ENCODE measurements around the gene MAN1A2. TPM values are rescaled to one million over a fixed set of nuclear protein-coding genes. Genes with fewer than 3 reads are reported as not detected.
"Not testable (repeated sequence)": the region's sequence is repeated elsewhere in the genome, so short reads cannot be mapped to it uniquely, and the experiment has no call there.

The MAN1A2 gene
- total and polyA plus RNA-seq, 5 donors from 2014 or later, result 27.2 to 113 (median 43.8) TPM

DNA sequence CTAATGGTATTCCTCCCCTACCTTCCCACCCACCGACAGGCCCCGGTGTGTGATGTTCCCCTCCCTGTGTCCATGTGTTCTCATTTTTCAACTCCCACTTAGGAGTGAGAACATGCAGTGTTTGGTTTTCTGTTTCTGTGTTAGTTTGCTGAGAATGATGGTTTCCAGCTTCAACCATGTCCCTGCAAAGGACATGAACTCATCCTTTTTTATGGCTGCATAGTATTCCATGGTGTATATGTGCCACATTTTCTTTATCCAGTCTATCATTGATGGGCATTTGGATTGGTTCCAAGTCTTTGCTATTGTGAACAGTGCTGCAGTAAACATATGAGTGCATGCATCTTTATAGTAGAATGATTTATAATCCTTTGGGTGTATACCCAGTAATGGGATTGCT lies 108.2 kb downstream of the MAN1A2 start:
- not testable (repeated sequence) for H3K27ac Mint-ChIP-seq; H3K27me3 ChIP-seq (ENCODE audit: control insufficient read depth, insufficient read depth, low read length); H3K9me3 ChIP-seq (ENCODE audit: control insufficient read depth in 2 of 2, low read length in 2 of 2); H3K27me3 Mint-ChIP-seq; H3K4me1 ChIP-seq (ENCODE audit: control insufficient read depth, insufficient read depth, low read length, poor library complexity, severe bottlenecking); H3K4me3 Mint-ChIP-seq; H3K27ac ChIP-seq (ENCODE audit: insufficient read depth, low read length, poor library complexity, severe bottlenecking); H3K4me1 Mint-ChIP-seq; ATAC-seq (ENCODE audit: low read depth in 2 of 2); H3K9me3 Mint-ChIP-seq; DNase-seq; H3K4me3 ChIP-seq (ENCODE audit: low read depth, low read length)
- H3K36me3 ChIP-seq (ENCODE audit: control insufficient read depth, insufficient read depth, low read length), result peaks cover 22% of the 10 kb centered on the region
- H3K36me3 Mint-ChIP-seq, result peaks cover 50% of the 10 kb centered on the region

DNA sequence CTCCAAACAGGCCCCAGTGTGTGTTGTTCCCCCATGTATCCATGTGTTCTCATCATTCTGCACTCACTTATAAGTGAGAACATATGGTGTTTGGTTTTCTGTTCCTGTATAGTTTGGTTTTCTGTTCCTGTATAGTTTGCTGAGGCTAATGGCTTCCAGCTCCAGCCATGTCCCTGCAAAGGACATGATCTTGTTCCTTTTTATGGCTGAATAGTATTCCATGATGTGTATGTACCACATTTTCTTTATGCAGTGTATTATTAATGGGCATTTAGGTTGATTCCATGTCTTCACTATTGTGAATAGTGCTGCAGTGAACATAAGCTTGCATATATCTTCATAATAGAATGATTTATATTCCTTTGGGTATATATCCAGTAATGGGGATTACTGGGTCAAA lies 111.8 kb downstream of the MAN1A2 start:
- Histone ChIP-seq H3K4me1 (ENCODE audit: control insufficient read depth, insufficient read depth, low read length, poor library complexity, severe bottlenecking) (no peaks in the 10 kb centered on the region), H3K27ac (ENCODE audit: insufficient read depth, low read length, poor library complexity, severe bottlenecking) (no peak overlapping the region), H3K27me3 (ENCODE audit: control insufficient read depth, insufficient read depth, low read length) (no peaks in the 10 kb centered on the region), H3K36me3 (ENCODE audit: control insufficient read depth, insufficient read depth, low read length) (peaks cover 22% of the 10 kb centered on the region), H3K9me3 (ENCODE audit: control insufficient read depth in 2 of 2, low read length in 2 of 2) (no peaks in the 10 kb centered on the region), H3K4me3 (ENCODE audit: low read depth, low read length) (no peak overlapping the region)
- Mint-ChIP-seq H3K4me3 (no peak overlapping the region), H3K36me3 (peaks cover 69% of the 10 kb centered on the region), H3K9me3 (peaks cover 0 to 10% (median 3%) of the 10 kb centered on the region in 7 donors), H3K27me3 (no peaks in the 10 kb centered on the region), H3K27ac (no peak overlapping the region), H3K4me1 (peaks cover 2 to 15% (median 5%) of the 10 kb centered on the region in 4 donors)
- ATAC-seq (ENCODE audit: low read depth in 2 of 2) (no peak), DNase-seq (no peak)

DNA sequence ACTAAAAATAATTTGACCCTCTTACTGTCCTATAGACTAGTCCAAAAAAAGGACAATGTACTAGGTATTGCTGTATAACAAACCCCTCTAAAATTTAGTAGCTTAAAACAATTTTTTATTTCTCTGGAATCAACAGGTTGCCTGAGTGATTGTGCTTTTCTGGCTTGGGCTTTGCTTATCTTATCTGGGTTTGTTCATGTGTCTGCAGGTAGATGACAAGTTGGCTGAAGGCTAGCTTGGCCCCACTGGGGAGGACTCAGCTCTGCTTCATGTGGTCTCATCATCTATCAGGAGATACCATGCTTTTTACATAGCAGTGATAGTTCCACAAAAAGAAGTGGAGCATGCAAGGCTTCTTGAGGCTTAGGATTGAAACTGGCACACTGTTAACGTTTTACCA lies 114.2 kb downstream of the MAN1A2 start:
- Mint-ChIP-seq H3K4me1 (peaks cover 2 to 15% (median 5%) of the 10 kb centered on the region in 4 donors), H3K27me3 (no peaks in the 10 kb centered on the region), H3K9me3 (peaks cover 0 to 6% (median 2%) of the 10 kb centered on the region in 7 donors), H3K36me3 (peaks cover 56% of the 10 kb centered on the region), H3K4me3 (no peak overlapping the region), H3K27ac (no peak overlapping the region)
- Histone ChIP-seq H3K27me3 (ENCODE audit: control insufficient read depth, insufficient read depth, low read length) (no peaks in the 10 kb centered on the region), H3K27ac (ENCODE audit: insufficient read depth, low read length, poor library complexity, severe bottlenecking) (no peak overlapping the region), H3K4me1 (ENCODE audit: control insufficient read depth, insufficient read depth, low read length, poor library complexity, severe bottlenecking) (no peaks in the 10 kb centered on the region), H3K9me3 (ENCODE audit: control insufficient read depth in 2 of 2, low read length in 2 of 2) (no peaks in the 10 kb centered on the region), H3K4me3 (ENCODE audit: low read depth, low read length) (no peak overlapping the region), H3K36me3 (ENCODE audit: control insufficient read depth, insufficient read depth, low read length) (peaks cover 20% of the 10 kb centered on the region)
- DNase-seq (no peak), ATAC-seq (ENCODE audit: low read depth in 2 of 2) (no peak)

DNA sequence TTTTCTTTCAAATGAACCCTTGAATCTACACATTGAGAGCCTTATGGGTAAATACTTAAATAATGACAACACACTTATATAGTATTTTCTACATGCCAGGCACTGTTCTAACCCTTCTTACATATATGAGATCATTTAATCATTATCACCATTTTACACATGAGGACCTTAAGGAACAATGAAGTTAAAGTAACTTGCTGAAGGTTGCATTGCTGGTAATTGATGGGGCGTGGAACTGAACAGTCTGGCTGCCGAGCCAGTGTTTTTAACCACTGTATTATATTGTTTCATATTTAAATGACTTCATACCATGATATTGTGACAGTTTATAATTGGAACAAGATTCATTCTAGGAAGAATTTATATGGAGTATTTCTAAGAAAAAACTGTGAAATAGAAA lies 126.7 kb downstream of the MAN1A2 start:
- no peak overlapping the region for H3K27ac ChIP-seq (ENCODE audit: insufficient read depth, low read length, poor library complexity, severe bottlenecking)
- no peaks in the 10 kb centered on the region for H3K9me3 ChIP-seq (ENCODE audit: control insufficient read depth in 2 of 2, low read length in 2 of 2)
- H3K4me3 ChIP-seq (ENCODE audit: low read depth, low read length), result no peak overlapping the region
- no peaks in the 10 kb centered on the region for H3K4me1 ChIP-seq (ENCODE audit: control insufficient read depth, insufficient read depth, low read length, poor library complexity, severe bottlenecking)
- no peak for DNase-seq
- ATAC-seq (ENCODE audit: low read depth in 2 of 2), result no peak
- Mint-ChIP-seq H3K4me1 (peaks cover 0 to 5% (median 2%) of the 10 kb centered on the region in 4 donors), H3K36me3 (peaks cover 20% of the 10 kb centered on the region), H3K27ac (no peak overlapping the region), H3K27me3 (no peaks in the 10 kb centered on the region), H3K4me3 (no peak overlapping the region), H3K9me3 (no peaks in the 10 kb centered on the region)
- H3K36me3 ChIP-seq (ENCODE audit: control insufficient read depth, insufficient read depth, low read length), result peaks cover 27% of the 10 kb centered on the region
- H3K27me3 ChIP-seq (ENCODE audit: control insufficient read depth, insufficient read depth, low read length), result no peaks in the 10 kb centered on the region

DNA sequence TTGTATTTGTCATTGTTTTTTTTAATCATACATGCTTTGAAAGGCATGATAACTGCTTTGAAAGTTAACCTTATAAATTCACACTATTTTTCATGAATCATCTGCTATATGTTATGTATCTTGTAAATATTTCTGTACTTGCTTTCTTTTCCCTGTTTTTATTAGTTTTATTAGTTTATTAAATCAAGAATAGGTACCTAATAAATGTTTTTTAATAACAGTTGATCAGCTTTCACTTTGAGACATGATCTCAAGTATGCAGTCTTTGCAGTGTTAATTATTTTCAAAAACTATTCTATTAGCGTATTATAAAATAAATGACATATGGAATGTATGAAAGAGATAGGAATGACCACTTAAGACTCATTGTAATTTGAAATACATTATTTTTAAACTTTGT lies 127.8 kb downstream of the MAN1A2 start:
- ATAC-seq (ENCODE audit: low read depth in 2 of 2) (no peak), DNase-seq (no peak)
- Mint-ChIP-seq H3K9me3 (no peaks in the 10 kb centered on the region), H3K4me1 (peaks cover 0 to 4% (median 0%) of the 10 kb centered on the region in 4 donors), H3K4me3 (no peak overlapping the region), H3K36me3 (peaks cover 23% of the 10 kb centered on the region), H3K27me3 (no peaks in the 10 kb centered on the region), H3K27ac (no peak overlapping the region)
- Histone ChIP-seq H3K27me3 (ENCODE audit: control insufficient read depth, insufficient read depth, low read length) (no peaks in the 10 kb centered on the region), H3K4me1 (ENCODE audit: control insufficient read depth, insufficient read depth, low read length, poor library complexity, severe bottlenecking) (no peaks in the 10 kb centered on the region), H3K4me3 (ENCODE audit: low read depth, low read length) (no peak overlapping the region), H3K27ac (ENCODE audit: insufficient read depth, low read length, poor library complexity, severe bottlenecking) (no peak overlapping the region), H3K9me3 (ENCODE audit: control insufficient read depth in 2 of 2, low read length in 2 of 2) (no peaks in the 10 kb centered on the region), H3K36me3 (ENCODE audit: control insufficient read depth, insufficient read depth, low read length) (peaks cover 35% of the 10 kb centered on the region)

DNA sequence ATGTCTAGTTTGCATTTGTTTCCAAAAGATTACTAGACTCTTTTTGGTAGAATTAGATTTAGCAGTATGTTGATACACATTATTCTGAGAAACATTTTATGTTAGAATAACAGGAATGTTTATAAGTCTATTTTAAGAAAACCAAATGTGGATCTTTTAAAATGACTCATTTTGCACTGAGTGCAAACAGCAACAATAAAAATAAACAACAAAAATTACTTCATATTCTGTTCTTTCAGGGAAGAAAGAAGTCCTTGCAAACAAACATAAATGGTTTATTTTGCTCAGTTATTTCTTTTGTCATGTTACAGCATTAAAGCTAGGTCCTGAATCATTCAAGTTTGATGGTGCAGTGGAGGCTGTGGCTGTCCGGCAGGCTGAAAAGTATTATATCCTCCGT lies 131.8 kb downstream of the MAN1A2 start:
- Histone ChIP-seq H3K27me3 (ENCODE audit: control insufficient read depth, insufficient read depth, low read length) (no peaks in the 10 kb centered on the region), H3K36me3 (ENCODE audit: control insufficient read depth, insufficient read depth, low read length) (peaks cover 58% of the 10 kb centered on the region), H3K4me3 (ENCODE audit: low read depth, low read length) (no peak overlapping the region), H3K27ac (ENCODE audit: insufficient read depth, low read length, poor library complexity, severe bottlenecking) (no peak overlapping the region), H3K4me1 (ENCODE audit: control insufficient read depth, insufficient read depth, low read length, poor library complexity, severe bottlenecking) (no peaks in the 10 kb centered on the region), H3K9me3 (ENCODE audit: control insufficient read depth in 2 of 2, low read length in 2 of 2) (no peaks in the 10 kb centered on the region)
- no peaks in the 10 kb centered on the region for H3K27me3 Mint-ChIP-seq
- no peak for ATAC-seq (ENCODE audit: low read depth in 2 of 2)
- H3K4me1 Mint-ChIP-seq, result peaks cover 0 to 5% (median 2%) of the 10 kb centered on the region in 4 donors
- H3K27ac Mint-ChIP-seq, result no peak overlapping the region
- no peak overlapping the region for H3K4me3 Mint-ChIP-seq
- H3K9me3 Mint-ChIP-seq, result no peaks in the 10 kb centered on the region
- DNase-seq, result no peak
- H3K36me3 Mint-ChIP-seq, result peaks cover 37% of the 10 kb centered on the region

DNA sequence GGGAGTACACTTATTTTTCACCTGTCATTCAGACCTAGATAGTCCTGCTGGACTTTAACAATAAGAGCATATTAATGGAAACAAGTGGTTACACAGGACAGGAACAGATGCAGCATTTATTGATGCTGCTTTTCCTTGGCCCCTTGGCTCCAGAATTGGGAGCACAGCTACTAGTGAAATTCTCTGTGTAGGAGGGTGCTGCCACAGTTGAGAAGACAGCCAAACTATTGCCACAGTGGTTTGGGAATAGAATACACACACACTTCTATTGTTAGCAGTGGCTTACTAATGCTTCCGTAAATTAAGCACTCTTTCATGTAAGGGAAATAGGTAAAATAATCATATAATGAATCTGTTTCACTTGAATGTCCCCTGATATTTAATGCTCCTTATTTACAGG lies 133.3 kb downstream of the MAN1A2 start:
- Mint-ChIP-seq H3K27ac (peak overlapping the region in 1 of 3 donors; percentile 61), H3K4me3 (no peak overlapping the region), H3K9me3 (no peaks in the 10 kb centered on the region), H3K36me3 (peaks cover 48% of the 10 kb centered on the region), H3K4me1 (peaks cover 0 to 6% (median 4%) of the 10 kb centered on the region in 4 donors), H3K27me3 (no peaks in the 10 kb centered on the region)
- Histone ChIP-seq H3K27me3 (ENCODE audit: control insufficient read depth, insufficient read depth, low read length) (no peaks in the 10 kb centered on the region), H3K27ac (ENCODE audit: insufficient read depth, low read length, poor library complexity, severe bottlenecking) (no peak overlapping the region), H3K9me3 (ENCODE audit: control insufficient read depth in 2 of 2, low read length in 2 of 2) (no peaks in the 10 kb centered on the region), H3K4me3 (ENCODE audit: low read depth, low read length) (no peak overlapping the region), H3K4me1 (ENCODE audit: control insufficient read depth, insufficient read depth, low read length, poor library complexity, severe bottlenecking) (no peaks in the 10 kb centered on the region), H3K36me3 (ENCODE audit: control insufficient read depth, insufficient read depth, low read length) (peaks cover 71% of the 10 kb centered on the region)
- DNase-seq (no peak), ATAC-seq (ENCODE audit: low read depth in 2 of 2) (no peak)

DNA sequence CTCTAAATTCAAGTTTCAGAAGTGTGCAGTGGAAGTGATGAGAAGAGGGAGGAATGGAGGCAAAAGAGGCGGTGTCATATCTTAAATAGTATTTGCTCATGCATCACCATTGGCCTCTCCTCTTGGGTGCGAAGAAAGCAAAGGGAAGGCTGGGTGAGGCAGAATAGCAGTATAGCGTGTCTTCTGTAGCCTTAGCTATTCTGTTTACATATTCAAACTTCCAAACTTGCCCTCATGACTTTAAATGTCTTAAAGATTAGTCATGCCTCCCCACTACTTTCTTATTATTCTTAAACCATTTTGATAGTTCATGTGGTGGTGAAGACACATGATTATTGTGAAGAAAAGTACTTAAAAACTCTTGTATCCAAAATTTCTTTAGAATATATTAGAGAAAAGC lies 134.0 kb downstream of the MAN1A2 start:
- Mint-ChIP-seq H3K27ac (peak overlapping the region in 1 of 3 donors; percentile 61), H3K27me3 (no peaks in the 10 kb centered on the region), H3K36me3 (peaks cover 50% of the 10 kb centered on the region), H3K4me1 (peaks cover 0 to 6% (median 4%) of the 10 kb centered on the region in 4 donors), H3K9me3 (no peaks in the 10 kb centered on the region), H3K4me3 (no peak overlapping the region)
- ATAC-seq (ENCODE audit: low read depth in 2 of 2) (no peak), DNase-seq (no peak)
- H3K27me3 ChIP-seq (ENCODE audit: control insufficient read depth, insufficient read depth, low read length), result no peaks in the 10 kb centered on the region
- H3K27ac ChIP-seq (ENCODE audit: insufficient read depth, low read length, poor library complexity, severe bottlenecking), result no peak overlapping the region
- H3K4me1 ChIP-seq (ENCODE audit: control insufficient read depth, insufficient read depth, low read length, poor library complexity, severe bottlenecking), result no peaks in the 10 kb centered on the region
- H3K4me3 ChIP-seq (ENCODE audit: low read depth, low read length), result no peak overlapping the region
- peaks cover 75% of the 10 kb centered on the region for H3K36me3 ChIP-seq (ENCODE audit: control insufficient read depth, insufficient read depth, low read length)
- no peaks in the 10 kb centered on the region for H3K9me3 ChIP-seq (ENCODE audit: control insufficient read depth in 2 of 2, low read length in 2 of 2)

Data from CD4-positive, CD25-positive, alpha-beta regulatory T cell (primary cell).